Body of pancreas (tissue), 4 donors: ENCODE data around the gene ARHGAP15. TPM values are rescaled to one million over a fixed set of nuclear protein-coding genes. Genes with fewer than 3 reads are reported as not detected.

Experiments used
- ATAC-seq: fragments of 150-250 bp; one replicate; pipeline ENCODE4 v1.9.1; 2016
- DNase-seq, 4 donors: peaks; one replicate each; pipeline ENCODE4 v3.0.0-alpha.2; 2019
- H3K27ac ChIP-seq, 4 donors: fragments of 200-600 bp; sonication (generic); 1 replicate in 3 of 4; 2 replicates in 1 of 4; pipeline versions ENCODE4 v1.5.1 to v1.6.1; 2016 to 2019; ENCODE audit warnings: mild to moderate bottlenecking in 1 of 4, mixed read lengths in 1 of 4, moderate library complexity in 1 of 4
- H3K27me3 ChIP-seq, 2 donors: fragments of 200-600 bp; sonication (generic); one replicate each; pipeline ENCODE4 v1.6.0; 2016; ENCODE audit warnings: mild to moderate bottlenecking in 1 of 2
- H3K36me3 ChIP-seq, 2 donors: fragments of 200-600 bp; sonication (generic); replicated peaks in 1 of 2; 2 replicates each; pipeline ENCODE4 v1.5.1; 2016; ENCODE audit warnings: low read depth in 2 of 2; ENCODE audit not compliant: insufficient read depth in 1 of 2
- H3K4me1 ChIP-seq: fragments of 200-600 bp; sonication (generic); one replicate; pipeline ENCODE4 v1.6.0; 2016
- H3K4me3 ChIP-seq, 2 donors: fragments of 200-600 bp; sonication (generic); 1 replicate in 1 of 2; 2 replicates in 1 of 2; pipeline ENCODE4 v1.5.1; 2016 to 2019
- H3K9me3 ChIP-seq, 3 donors: fragments of 200-600 bp; sonication (generic); 1 replicate in 2 of 3; 2 replicates in 1 of 3; pipeline ENCODE4 v1.5.1; 2016
- POLR2A ChIP-seq, 3 donors: fragments of 450-650 bp; IDR thresholded peaks; one replicate each; pipeline ENCODE4 v1.6.1; 2016; ENCODE audit warnings: antibody characterized with exemption in 3 of 3, mild to moderate bottlenecking in 2 of 3
- whole genome bisulfite sequencing, 2 donors: methylation state at CpG; one replicate each; pipeline ENCODE4 v1.1.5; 2017; 5-methylcytosine and 5-hydroxymethylcytosine counted together
- intact Hi-C: fragments of 100-400 bp; cut with DNase I; formaldehyde crosslinking; loops from one replicate; pipeline ENCODE4 v1.15.1; 2023
- total RNA-seq, 2 donors: library from RNA; depleted of rRNA; stranded (reverse); fragments of >200 nt; gene quantifications; one replicate each; pipeline ENCODE4 v1.1.0, GENCODE V29; 2016
- TF ChIP-seq, protein P1 (sequence below), 7 experiments: fragments of 450-650 bp in 4 of 7; fragments of 200-600 bp in 3 of 7; sonication (generic) in 3 of 7; IDR thresholded peaks; one replicate each; pipeline ENCODE4 v1.5.1; 2016 to 2019; ENCODE audit warnings: antibody characterized with exemption in 7 of 7

The ARHGAP15 gene
- total RNA-seq, 2 donors from 2014 or later, result 1.3 TPM; not detected in 1

DNA sequence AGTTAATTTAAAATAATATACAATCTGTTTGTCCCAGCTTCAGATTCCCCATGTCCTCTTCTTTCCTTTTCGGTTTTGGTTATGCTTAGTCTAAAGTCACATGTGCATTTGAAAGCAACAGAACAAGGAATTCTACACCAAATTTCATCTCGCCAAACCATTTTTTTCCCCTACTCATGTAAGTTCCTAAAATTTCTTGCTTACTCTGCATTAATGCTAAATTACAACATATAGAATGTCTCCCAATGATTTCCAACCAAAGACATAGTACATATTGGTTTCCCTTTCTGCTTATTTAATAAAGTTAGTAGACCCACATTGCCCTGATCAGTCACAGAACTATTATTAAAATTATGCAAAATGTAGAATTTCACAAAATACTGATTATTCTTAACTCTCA is 212.3 kb downstream of the ARHGAP15 start:
- Histone ChIP-seq H3K9me3 (no peaks in the 10 kb centered on the region), H3K36me3 (no peaks in the 10 kb centered on the region), H3K27me3 (no peaks in the 10 kb centered on the region), H3K4me3 (no peak overlapping the region), H3K4me1 (peaks cover 6% of the 10 kb centered on the region), H3K27ac (no peak overlapping the region)
- no peak for ATAC-seq
- no peak for TF ChIP-seq POLR2A (IDR thresholded peaks at IDR 0.05)
- TF ChIP-seq, protein P1, sequence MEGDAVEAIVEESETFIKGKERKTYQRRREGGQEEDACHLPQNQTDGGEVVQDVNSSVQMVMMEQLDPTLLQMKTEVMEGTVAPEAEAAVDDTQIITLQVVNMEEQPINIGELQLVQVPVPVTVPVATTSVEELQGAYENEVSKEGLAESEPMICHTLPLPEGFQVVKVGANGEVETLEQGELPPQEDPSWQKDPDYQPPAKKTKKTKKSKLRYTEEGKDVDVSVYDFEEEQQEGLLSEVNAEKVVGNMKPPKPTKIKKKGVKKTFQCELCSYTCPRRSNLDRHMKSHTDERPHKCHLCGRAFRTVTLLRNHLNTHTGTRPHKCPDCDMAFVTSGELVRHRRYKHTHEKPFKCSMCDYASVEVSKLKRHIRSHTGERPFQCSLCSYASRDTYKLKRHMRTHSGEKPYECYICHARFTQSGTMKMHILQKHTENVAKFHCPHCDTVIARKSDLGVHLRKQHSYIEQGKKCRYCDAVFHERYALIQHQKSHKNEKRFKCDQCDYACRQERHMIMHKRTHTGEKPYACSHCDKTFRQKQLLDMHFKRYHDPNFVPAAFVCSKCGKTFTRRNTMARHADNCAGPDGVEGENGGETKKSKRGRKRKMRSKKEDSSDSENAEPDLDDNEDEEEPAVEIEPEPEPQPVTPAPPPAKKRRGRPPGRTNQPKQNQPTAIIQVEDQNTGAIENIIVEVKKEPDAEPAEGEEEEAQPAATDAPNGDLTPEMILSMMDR (IDR thresholded peaks at IDR 0.05), result no peak
- intact Hi-C loops, result no loop called here
- WGBS, 2 donors, result 86% methylated on average over 2 of the region's 2 CpGs
- no peak for DNase-seq

DNA sequence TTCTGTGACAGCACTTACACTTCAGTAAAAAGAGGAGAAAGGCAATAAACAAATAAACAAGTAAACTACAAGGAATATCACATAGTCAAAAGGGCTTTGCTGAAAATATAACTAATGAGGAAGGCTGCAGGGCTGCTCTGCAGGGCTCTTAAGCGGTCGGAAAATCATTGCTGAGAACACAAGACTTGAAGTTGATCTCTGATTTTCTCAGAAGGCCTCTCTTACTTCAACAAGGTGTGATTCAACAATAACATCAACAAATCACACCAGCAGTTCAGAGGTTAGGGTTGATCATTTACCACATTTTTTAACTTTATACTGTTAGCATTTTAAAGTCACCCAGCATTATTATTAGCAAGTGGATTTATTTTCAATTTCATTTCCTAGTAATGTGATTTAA is 215.6 kb downstream of the ARHGAP15 start:
- Histone ChIP-seq H3K27me3 (no peaks in the 10 kb centered on the region), H3K9me3 (no peaks in the 10 kb centered on the region), H3K4me1 (peaks cover 6% of the 10 kb centered on the region), H3K4me3 (no peak overlapping the region), H3K27ac (no peak overlapping the region), H3K36me3 (no peaks in the 10 kb centered on the region)
- ATAC-seq, result no peak
- intact Hi-C loops, result no loop called here
- TF ChIP-seq, protein P1 (IDR thresholded peaks at IDR 0.05), result no peak
- TF ChIP-seq POLR2A (IDR thresholded peaks at IDR 0.05), result no peak
- WGBS, 2 donors, result 51 to 68% methylated on average over 2 of the region's 2 CpGs
- DNase-seq, result no peak

DNA sequence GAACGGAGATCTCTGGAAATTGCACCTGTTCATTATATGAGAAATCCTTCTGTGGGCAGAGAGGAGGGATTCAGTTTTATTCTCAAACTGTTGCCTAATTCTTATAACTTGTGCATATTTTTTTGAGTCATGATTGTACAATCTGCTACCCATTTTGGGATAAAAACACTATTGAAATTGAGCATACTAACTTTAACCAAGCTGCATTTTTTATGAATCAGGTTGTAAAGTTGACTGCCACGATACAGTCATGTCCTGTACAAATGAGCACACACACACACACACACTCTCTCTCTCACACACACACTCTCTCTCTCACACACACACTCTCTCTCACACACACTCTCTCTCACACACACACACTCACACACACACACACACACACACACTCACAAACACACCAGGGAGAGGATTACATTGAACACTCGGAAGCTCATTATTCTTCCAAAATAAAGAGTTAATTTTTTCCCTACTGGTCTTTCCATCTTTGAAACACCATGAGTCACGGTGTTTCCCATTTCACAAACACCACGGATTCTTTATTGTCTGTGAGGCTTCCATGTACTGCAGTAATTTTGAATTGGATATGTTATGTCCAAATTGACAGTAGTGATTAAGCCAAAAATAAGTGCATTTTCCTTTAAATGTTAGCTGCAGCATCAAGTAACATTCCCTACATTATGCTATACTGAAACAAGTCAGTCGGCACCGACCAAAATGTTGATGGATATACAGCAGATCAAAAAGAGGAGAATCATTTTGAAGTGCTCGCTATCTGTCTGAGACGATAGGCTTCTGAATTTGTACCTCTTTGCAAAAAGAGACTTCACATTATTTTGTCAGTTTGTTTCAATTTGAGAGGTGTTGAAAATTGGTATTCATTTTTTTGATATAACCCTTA is 216.9 kb downstream of the ARHGAP15 start:
- intact Hi-C loops, result no loop called here
- WGBS, 2 donors, result 67 to 70% methylated on average over 9 of the region's 9 CpGs
- H3K9me3 ChIP-seq, result no peaks in the 10 kb centered on the region

DNA sequence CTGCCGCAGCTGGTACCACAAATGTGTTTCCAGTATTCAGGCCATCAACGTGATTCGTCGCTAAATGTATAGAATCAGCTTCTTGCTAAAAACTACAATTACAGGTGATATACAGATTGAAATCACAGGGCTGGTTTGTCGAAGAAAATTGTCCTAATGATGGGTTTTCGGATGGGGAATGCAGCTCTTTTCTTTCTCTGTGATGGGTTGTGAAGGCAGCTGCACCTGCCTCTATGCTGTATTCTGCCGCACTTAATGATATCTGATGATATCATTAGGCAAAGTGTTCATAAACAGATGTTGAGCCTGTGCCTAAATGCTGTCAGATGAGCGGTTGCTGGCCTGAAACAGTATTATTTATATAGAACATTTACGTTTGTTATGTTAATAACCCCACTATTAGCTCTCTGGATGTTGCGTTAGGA is 218.1 kb downstream of the ARHGAP15 start:
- Histone ChIP-seq H3K27ac (no peak overlapping the region), H3K4me3 (no peak overlapping the region), H3K36me3 (no peaks in the 10 kb centered on the region), H3K4me1 (peaks cover 6% of the 10 kb centered on the region), H3K27me3 (no peaks in the 10 kb centered on the region), H3K9me3 (no peaks in the 10 kb centered on the region)
- ATAC-seq (no peak), DNase-seq (no peak)
- 81 to 83% methylated on average over 10 of the region's 10 CpGs for WGBS, 2 donors
- TF ChIP-seq POLR2A (IDR thresholded peaks at IDR 0.05), result no peak
- TF ChIP-seq, protein P1 (IDR thresholded peaks at IDR 0.05), result no peak
- intact Hi-C loops, result no loop called here

More for the DNA sequence above, 216.9 kb downstream of the ARHGAP15 start:
- Histone ChIP-seq H3K27ac (no peak overlapping the region), H3K4me3 (no peak overlapping the region), H3K36me3 (no peaks in the 10 kb centered on the region), H3K27me3 (no peaks in the 10 kb centered on the region), H3K4me1 (peaks cover 6% of the 10 kb centered on the region)
- ATAC-seq (no peak), DNase-seq (no peak)
- TF ChIP-seq POLR2A (IDR thresholded peaks at IDR 0.05), result no peak
- TF ChIP-seq, protein P1 (IDR thresholded peaks at IDR 0.05), result no peak
